Measurements from ENCODE around the gene ALKBH5.

DNA sequence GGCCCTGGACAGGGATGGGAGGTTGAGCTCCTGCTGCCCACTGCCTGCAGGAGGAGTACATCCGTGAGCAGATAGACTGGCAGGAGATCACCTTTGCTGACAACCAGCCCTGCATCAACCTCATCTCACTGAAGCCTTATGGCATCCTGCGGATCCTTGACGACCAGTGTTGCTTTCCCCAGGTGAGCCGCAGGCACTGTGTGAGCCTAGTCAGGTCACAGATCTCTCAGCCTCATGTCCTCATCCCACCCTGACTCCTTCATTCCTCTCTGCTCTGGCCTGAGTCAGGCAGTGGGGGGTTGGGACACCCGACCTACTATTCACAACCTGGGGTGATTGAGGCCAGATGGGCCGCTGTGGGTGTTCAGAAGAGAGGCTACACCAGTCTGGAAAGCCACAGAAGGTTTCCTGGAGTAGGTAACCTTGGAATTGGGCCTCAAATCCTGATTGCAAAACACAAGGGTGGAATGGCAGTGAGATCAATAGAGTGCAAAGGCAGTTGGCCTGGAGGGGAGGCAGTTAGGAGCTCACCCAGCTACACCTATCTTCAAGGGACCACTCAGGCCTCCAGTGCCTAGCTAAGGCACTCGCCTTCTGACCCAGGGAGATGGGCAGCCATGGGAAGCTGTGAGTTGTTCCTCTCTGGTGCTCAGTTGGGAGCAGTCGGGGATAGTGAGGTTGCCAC, 45.4 kb upstream of the ALKBH5 start:
- TF ChIP-seq CTCF (IDR thresholded peaks at IDR 0.05): no peak
- TF ChIP-seq POLR2A (IDR thresholded peaks at IDR 0.05): no peak
